Caco-2 (cell line): Measurements from ENCODE around the gene LPAR1. TPM values are rescaled to one million over a fixed set of nuclear protein-coding genes. Genes with fewer than 3 reads are reported as not detected.

Source experiments
- BruUV-seq: library from RNA; stranded (reverse); fragments of 400-500 nt; replicated peaks from 2 replicates; lab custom pipeline; 2021; lab: Mats Ljungman, UMichigan
- CTCF ChIA-PET: fragments of 300-600 bp; sonication (Branson Sonifier 250); formaldehyde crosslinking; loops from one replicate; lab custom pipeline; 2022; ENCODE audit warnings: antibody characterized with exemption; lab: Charles Lee
- POLR2A ChIA-PET: fragments of 300-600 bp; sonication (Branson Sonifier 250); formaldehyde crosslinking; loops from one replicate; lab custom pipeline; 2022; ENCODE audit warnings: antibody characterized with exemption; lab: Charles Lee
- DNase-seq, 2 experiments: peaks; one replicate each; pipeline versions ENCODE4 v3.0.0 to v3.0.0-alpha.2; 2020 to 2022
- H3K27me3 ChIP-seq: replicated peaks from 2 replicates; pipeline ENCODE4 v1.6.0; 2011; ENCODE audit warnings: low read length; ENCODE audit not compliant: control insufficient read depth, insufficient read depth
- H3K36me3 ChIP-seq: 2 replicates; pipeline ENCODE4 v1.5.1; 2011; ENCODE audit warnings: low read length; ENCODE audit not compliant: control insufficient read depth, insufficient read depth
- H3K4me1 ChIP-seq: fragments of 250-450 bp; sonication (Bioruptor Pico); 2 replicates; pipeline ENCODE4 v1.5.1; 2020; ENCODE audit warnings: mild to moderate bottlenecking
- H3K4me3 ChIP-seq: 2 replicates; pipeline ENCODE4 v1.5.1; 2011; ENCODE audit warnings: low read depth, mild to moderate bottlenecking, control low read depth, low read length
- H3K9me3 ChIP-seq: fragments of 250-450 bp; sonication (Bioruptor Pico); 2 replicates; pipeline ENCODE4 v1.5.1; 2020; ENCODE audit warnings: mild to moderate bottlenecking, moderate library complexity
- H3K27ac Mint-ChIP-seq: one replicate; pipeline ENCODE4 v1.8.0; 2022; ENCODE audit warnings: mixed read lengths; ENCODE audit not compliant: unreplicated experiment
- H3K27me3 Mint-ChIP-seq: one replicate; pipeline ENCODE4 v1.8.0; 2022; ENCODE audit warnings: mixed read lengths; ENCODE audit not compliant: insufficient read depth, unreplicated experiment
- H3K36me3 Mint-ChIP-seq: one replicate; pipeline ENCODE4 v1.8.0; 2022; ENCODE audit warnings: mild to moderate bottlenecking, mixed read lengths; ENCODE audit not compliant: insufficient read depth, unreplicated experiment
- H3K4me1 Mint-ChIP-seq: one replicate; pipeline ENCODE4 v1.8.0; 2022; ENCODE audit warnings: low read depth, mixed read lengths; ENCODE audit not compliant: unreplicated experiment
- H3K4me3 Mint-ChIP-seq: one replicate; pipeline ENCODE4 v1.8.0; 2022; ENCODE audit warnings: mild to moderate bottlenecking, moderate library complexity, mixed read lengths; ENCODE audit not compliant: unreplicated experiment
- H3K9me3 Mint-ChIP-seq: one replicate; pipeline ENCODE4 v1.8.0; 2022; ENCODE audit warnings: mixed read lengths; ENCODE audit not compliant: unreplicated experiment
- CTCF ChIP-seq, 2 experiments: fragments of 200-600 bp in 1 of 2; IDR thresholded peaks; 1 replicate in 1 of 2; 2 replicates in 1 of 2; pipeline versions ENCODE4 v1.5.1 to v1.8.0; 2011 to 2022; ENCODE audit warnings: antibody characterized with exemption in 1 of 2, control low read depth in 1 of 2, inconsistent platforms in 1 of 2, low read depth in 1 of 2, low read length in 1 of 2, mild to moderate bottlenecking in 1 of 2, moderate library complexity in 1 of 2; ENCODE audit not compliant: insufficient read depth in 1 of 2, severe bottlenecking in 1 of 2, unreplicated experiment in 1 of 2
- intact Hi-C: fragments of 100-400 bp; cut with micrococcal nuclease; formaldehyde crosslinking; loops from one replicate; pipeline ENCODE4 v1.10.0; 2022; ENCODE audit not compliant: unreplicated experiment
- total RNA-seq: library from RNA; stranded (reverse); gene quantifications from 2 replicates; pipeline ENCODE4 v1.2.3, GENCODE V29; 2022

LPAR1 gene
- total RNA-seq, 1 experiment from 2014 or later: 20.3 TPM

- Histone ChIP-seq H3K4me1 (no peaks in the 10 kb centered on the region), H3K4me3 (no peak overlapping the region), H3K9me3 (peaks cover 13% of the 10 kb centered on the region; the same call in 1 of the 2 replicates), H3K27me3 (no peaks in the 10 kb centered on the region), H3K36me3 (no peaks in the 10 kb centered on the region)
- Mint-ChIP-seq H3K4me1 (no peaks in the 10 kb centered on the region), H3K27me3 (no peaks in the 10 kb centered on the region), H3K27ac (no peak overlapping the region), H3K9me3 (peaks cover 47% of the 10 kb centered on the region), H3K36me3 (peaks cover 16% of the 10 kb centered on the region), H3K4me3 (no peak overlapping the region)
- ChIA-PET CTCF (no interaction called here), POLR2A (no interaction called here)
- TF ChIP-seq CTCF (IDR thresholded peaks at IDR 0.05; ENCODE audit: insufficient read depth in 1 of 2, low read depth in 1 of 2, low read length in 1 of 2, severe bottlenecking in 1 of 2, unreplicated experiment in 1 of 2): no peak
- DNase-seq: no peak
- BruUV-seq: no TSS peak
- intact Hi-C loops: no loop called here
These were observed 79.4 kb downstream of the LPAR1 start for GRCh38 chr9:110958847-110959246.

DNA sequence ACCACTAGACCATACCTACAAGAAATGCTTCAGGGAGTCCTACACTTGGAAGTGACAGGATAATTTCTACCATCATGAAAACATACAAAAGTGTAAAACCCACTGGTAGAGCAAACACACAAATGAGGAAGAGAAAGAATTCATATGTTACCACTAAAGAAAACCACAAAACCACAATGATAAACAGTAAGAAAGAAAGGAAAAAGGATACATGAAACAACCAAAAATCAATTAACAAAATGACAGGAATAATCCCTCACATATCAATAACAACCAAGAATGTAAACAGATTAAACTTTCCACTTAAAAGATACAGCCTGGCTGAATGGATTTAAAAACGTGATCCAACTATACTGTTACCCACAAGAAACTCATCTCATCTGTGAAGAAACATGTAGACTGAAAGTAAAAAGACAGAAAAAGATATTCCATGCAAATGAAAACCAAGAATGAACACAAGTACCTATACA lies 83.4 kb downstream of the LPAR1 start:
- Mint-ChIP-seq H3K4me1 (peaks cover 10% of the 10 kb centered on the region), H3K36me3 (peaks cover 15% of the 10 kb centered on the region), H3K27ac (no peak overlapping the region), H3K9me3 (peaks cover 45% of the 10 kb centered on the region), H3K4me3 (no peak overlapping the region), H3K27me3 (no peaks in the 10 kb centered on the region)
- ChIA-PET CTCF (no interaction called here), POLR2A (no interaction called here)
- TF ChIP-seq CTCF (IDR thresholded peaks at IDR 0.05; ENCODE audit: insufficient read depth in 1 of 2, low read depth in 1 of 2, low read length in 1 of 2, severe bottlenecking in 1 of 2, unreplicated experiment in 1 of 2): no peak
- Histone ChIP-seq H3K9me3 (peaks cover 17% of the 10 kb centered on the region; the same call in 1 of the 2 replicates), H3K4me1 (no peaks in the 10 kb centered on the region), H3K4me3 (no peak overlapping the region), H3K36me3 (no peaks in the 10 kb centered on the region), H3K27me3 (no peaks in the 10 kb centered on the region)
- no TSS peak for BruUV-seq
- no peak for DNase-seq
- intact Hi-C loops: no loop called here

DNA sequence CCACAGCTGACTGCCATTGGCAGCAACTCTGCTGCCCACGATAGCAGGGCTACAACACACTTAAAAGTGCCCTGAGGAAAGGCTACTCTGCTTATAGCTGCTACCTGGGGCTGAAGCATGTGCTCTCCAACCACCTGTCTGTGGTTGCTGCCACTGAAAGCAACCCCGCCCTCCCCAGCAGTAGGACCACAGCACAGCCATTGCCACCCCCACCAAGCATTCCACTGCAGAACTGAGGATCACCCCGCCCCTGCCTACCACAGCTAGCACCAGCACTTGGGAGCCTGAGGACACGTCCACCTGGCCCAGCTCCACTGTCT lies 85.8 kb downstream of the LPAR1 start:
- H3K27me3 ChIP-seq: no peaks in the 10 kb centered on the region
- H3K36me3 ChIP-seq: no peaks in the 10 kb centered on the region
- H3K4me1 ChIP-seq: no peaks in the 10 kb centered on the region
- POLR2A ChIA-PET: no interaction called here
- DNase-seq: no peak
- H3K9me3 ChIP-seq: 0 out of 2 replicates have a peak, but pooled peaks cover 8% of the 10 kb centered on the region
- H3K27ac Mint-ChIP-seq: peak overlapping the region; percentile 49
- no peak overlapping the region for H3K4me3 Mint-ChIP-seq
- peaks cover 8% of the 10 kb centered on the region for H3K36me3 Mint-ChIP-seq
- H3K4me1 Mint-ChIP-seq: peaks cover 10% of the 10 kb centered on the region
- H3K4me3 ChIP-seq: no peak overlapping the region
- TF ChIP-seq CTCF (IDR thresholded peaks at IDR 0.05; ENCODE audit: insufficient read depth in 1 of 2, low read depth in 1 of 2, low read length in 1 of 2, severe bottlenecking in 1 of 2, unreplicated experiment in 1 of 2): no peak
- no peaks in the 10 kb centered on the region for H3K27me3 Mint-ChIP-seq
- no TSS peak for BruUV-seq
- peaks cover 26% of the 10 kb centered on the region for H3K9me3 Mint-ChIP-seq
- intact Hi-C loops: no loop called here
- CTCF ChIA-PET: no interaction called here
